ENCODE data around the gene TNFSF13.

Gene TNFSF13

DNA sequence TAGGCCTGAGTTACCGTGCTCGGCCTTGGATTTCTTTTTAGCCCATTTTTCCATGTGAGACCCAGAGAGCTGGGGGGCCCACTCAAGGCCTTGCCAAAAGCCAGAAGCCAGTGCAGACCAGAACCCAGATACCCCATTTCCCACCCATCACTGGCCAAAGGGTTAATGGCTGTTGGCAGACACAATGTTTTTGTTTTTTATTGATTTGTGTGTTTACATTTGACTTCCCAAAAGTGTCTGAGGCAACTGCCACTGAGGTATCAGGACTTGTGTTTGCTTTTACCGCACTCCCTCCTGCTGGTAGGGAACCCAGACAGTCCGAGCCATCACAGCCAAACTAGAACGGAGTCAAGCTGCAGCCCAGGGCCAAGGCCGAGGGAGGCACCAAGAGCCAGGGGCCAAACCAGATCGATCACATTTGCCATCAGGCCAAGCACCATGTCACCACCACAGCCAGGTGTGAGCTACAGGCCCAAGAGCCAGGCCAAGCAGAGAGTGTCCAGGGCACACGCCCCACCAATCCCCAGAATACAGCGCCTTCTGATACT is 17.4 kb upstream of the TNFSF13 start:
- Histone ChIP-seq H3K36me3 (ENCODE audit: low read length) (no peaks in the 10 kb centered on the region), H3K27ac (ENCODE audit: low read depth, low read length) (no peak overlapping the region), H4K20me1 (ENCODE audit: low read depth, low read length) (no peaks in the 10 kb centered on the region), H3K4me2 (ENCODE audit: low read depth, low read length, poor library complexity, severe bottlenecking) (no peak overlapping the region), H2AFZ (ENCODE audit: low read depth, low read length, severe bottlenecking) (no peak overlapping the region), H3F3A (ENCODE audit: insufficient read depth) (no peaks in the 10 kb centered on the region), H3K79me2 (ENCODE audit: insufficient read depth, low read length) (no peaks in the 10 kb centered on the region), H3K9me2 (replicated peaks; ENCODE audit: insufficient read depth, low read length) (no peaks in the 10 kb centered on the region), H3K9ac (ENCODE audit: low read length) (no peak overlapping the region), H3K9me3 (ENCODE audit: insufficient read depth, low read length) (peaks cover 14% of the 10 kb centered on the region; the same call in 1 of the 2 replicates), H3K27me3 (ENCODE audit: low read length) (no peaks in the 10 kb centered on the region), H3K4me3 (ENCODE audit: insufficient read depth, low read length, poor library complexity, severe bottlenecking) (no peak overlapping the region)
- no peak for TF ChIP-seq CTCF (IDR thresholded peaks at IDR 0.05; ENCODE audit: insufficient read depth, low read length, poor library complexity, severe bottlenecking)
- no peak for TF ChIP-seq EZH2phosphoT487 (conservative IDR thresholded peaks at IDR 0.05; ENCODE audit: low read length)

DNA sequence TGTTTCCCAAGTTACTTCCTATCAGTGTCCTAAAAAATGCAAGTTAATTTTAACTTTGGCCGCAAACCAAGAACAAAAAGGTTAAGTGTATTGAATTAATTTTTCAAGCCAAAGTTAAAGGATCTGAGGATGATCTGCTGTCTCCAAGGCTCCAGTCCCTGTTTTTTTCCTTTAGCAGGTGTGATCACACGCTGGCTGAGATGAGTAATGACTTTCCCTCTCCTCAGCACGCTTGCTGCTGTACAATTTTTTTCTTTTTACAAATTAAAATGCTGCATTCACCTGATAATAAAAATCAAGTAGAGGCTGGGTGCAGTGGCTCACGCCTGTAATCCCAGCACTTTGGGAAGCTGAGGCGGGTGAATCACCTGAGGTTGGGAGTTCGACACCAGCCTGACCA is 13.6 kb upstream of the TNFSF13 start:
- Histone ChIP-seq H3F3A (ENCODE audit: insufficient read depth) (no peaks in the 10 kb centered on the region), H3K79me2 (ENCODE audit: insufficient read depth, low read length) (no peaks in the 10 kb centered on the region), H3K4me3 (ENCODE audit: insufficient read depth, low read length, poor library complexity, severe bottlenecking) (no peak overlapping the region), H3K36me3 (ENCODE audit: low read length) (no peaks in the 10 kb centered on the region), H3K27ac (ENCODE audit: low read depth, low read length) (no peak overlapping the region), H3K9me2 (replicated peaks; ENCODE audit: insufficient read depth, low read length) (no peaks in the 10 kb centered on the region), H2AFZ (ENCODE audit: low read depth, low read length, severe bottlenecking) (no peak overlapping the region), H3K4me2 (ENCODE audit: low read depth, low read length, poor library complexity, severe bottlenecking) (no peak overlapping the region), H4K20me1 (ENCODE audit: low read depth, low read length) (no peaks in the 10 kb centered on the region), H3K9ac (ENCODE audit: low read length) (no peak overlapping the region), H3K27me3 (ENCODE audit: low read length) (no peaks in the 10 kb centered on the region), H3K9me3 (ENCODE audit: insufficient read depth, low read length) (no peaks in the 10 kb centered on the region)
- TF ChIP-seq EZH2phosphoT487 (conservative IDR thresholded peaks at IDR 0.05; ENCODE audit: low read length) (no peak), CTCF (IDR thresholded peaks at IDR 0.05; ENCODE audit: insufficient read depth, low read length, poor library complexity, severe bottlenecking) (no peak)

- no peaks in the 10 kb centered on the region for H4K20me1 ChIP-seq (ENCODE audit: low read depth, low read length)
- peak within 1 kb of the TSS; percentile 18; the same call in 1 of the 2 replicates for H3K9ac ChIP-seq (ENCODE audit: low read length)
- no peaks in the 10 kb centered on the region for H3K9me3 ChIP-seq (ENCODE audit: insufficient read depth, low read length)
- no peaks in the 10 kb centered on the region for H3K79me2 ChIP-seq (ENCODE audit: insufficient read depth, low read length)
- H2AFZ ChIP-seq (ENCODE audit: low read depth, low read length, severe bottlenecking) = no peak within 1 kb of the TSS
- no peaks in the 10 kb centered on the region for H3K27me3 ChIP-seq (ENCODE audit: low read length)
- no peaks in the 10 kb centered on the region for H3K9me2 ChIP-seq (replicated peaks; ENCODE audit: insufficient read depth, low read length)
- no peaks in the 10 kb centered on the region for H3F3A ChIP-seq (ENCODE audit: insufficient read depth)
- no peaks in the 10 kb centered on the region for H3K36me3 ChIP-seq (ENCODE audit: low read length)
- no peak within 1 kb of the TSS for H3K4me3 ChIP-seq (ENCODE audit: insufficient read depth, low read length, poor library complexity, severe bottlenecking)
- TF ChIP-seq EZH2phosphoT487 (conservative IDR thresholded peaks at IDR 0.05; ENCODE audit: low read length) (no peak), CTCF (IDR thresholded peaks at IDR 0.05; ENCODE audit: insufficient read depth, low read length, poor library complexity, severe bottlenecking) (no peak)
- no peak within 1 kb of the TSS for H3K27ac ChIP-seq (ENCODE audit: low read depth, low read length)
- H3K4me2 ChIP-seq (ENCODE audit: low read depth, low read length, poor library complexity, severe bottlenecking) = peak within 1 kb of the TSS; percentile 29
These were observed 9.8 kb upstream of the TNFSF13 start, which contains the start of gene TNFSF12 for GRCh38 chr17:7548585-7549400. Gene TNFSF12 (plus strand): TSS chr17:7549058. CDS start chr17:7549154, 96 bp downstream.
